GM13977 (cell line): ENCODE measurements around the gene LIMK2.
"Not testable (repeated sequence)": the region's sequence is repeated elsewhere in the genome, so short reads cannot be mapped to it uniquely, and the experiment has no call there.

Source experiments
- DNase-seq: peaks from one replicate; pipeline ENCODE4 v3.0.0; 2012; ENCODE audit warnings: low spot score
- in situ Hi-C: fragments of 300-500 bp; cut with MboI; formaldehyde crosslinking; loops from one replicate; pipeline ENCODE4 v1.12.0; 2022; ENCODE audit warnings: low sequenced_read_pairs, low pct_unique_long_range_greater_than_20kb, mixed read lengths, inconsistent platforms; ENCODE audit not compliant: unreplicated experiment
- TF ChIP-seq, protein P1 (sequence below): IDR thresholded peaks from 2 replicates; pipeline ENCODE4 v1.5.1; 2012; ENCODE audit warnings: mild to moderate bottlenecking, control low read depth; ENCODE audit not compliant: insufficient read depth; ENCODE audit errors: extremely low read depth, missing control alignments

The LIMK2 gene

DNA sequence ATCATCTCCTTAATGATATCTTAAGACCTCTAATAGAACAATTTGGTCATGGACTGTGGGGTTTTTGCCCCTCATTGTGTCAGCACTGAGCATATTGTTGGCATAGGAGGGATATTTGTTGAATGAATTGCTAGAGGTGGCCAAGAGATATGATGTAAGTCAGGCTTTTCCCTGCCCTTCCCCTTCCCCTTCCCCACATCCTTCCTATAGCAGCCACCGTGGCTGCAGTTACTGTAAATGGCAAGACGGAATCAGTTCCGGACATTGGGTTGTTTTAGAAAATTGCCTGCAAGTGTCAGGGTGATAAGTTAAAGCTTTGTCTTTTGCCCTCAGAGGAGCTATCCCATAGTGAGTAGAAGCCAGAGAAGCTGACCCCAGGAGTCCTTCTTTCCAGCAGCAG, 23.0 kb downstream of the LIMK2 start:
- no peak for DNase-seq
- TF ChIP-seq, protein P1, sequence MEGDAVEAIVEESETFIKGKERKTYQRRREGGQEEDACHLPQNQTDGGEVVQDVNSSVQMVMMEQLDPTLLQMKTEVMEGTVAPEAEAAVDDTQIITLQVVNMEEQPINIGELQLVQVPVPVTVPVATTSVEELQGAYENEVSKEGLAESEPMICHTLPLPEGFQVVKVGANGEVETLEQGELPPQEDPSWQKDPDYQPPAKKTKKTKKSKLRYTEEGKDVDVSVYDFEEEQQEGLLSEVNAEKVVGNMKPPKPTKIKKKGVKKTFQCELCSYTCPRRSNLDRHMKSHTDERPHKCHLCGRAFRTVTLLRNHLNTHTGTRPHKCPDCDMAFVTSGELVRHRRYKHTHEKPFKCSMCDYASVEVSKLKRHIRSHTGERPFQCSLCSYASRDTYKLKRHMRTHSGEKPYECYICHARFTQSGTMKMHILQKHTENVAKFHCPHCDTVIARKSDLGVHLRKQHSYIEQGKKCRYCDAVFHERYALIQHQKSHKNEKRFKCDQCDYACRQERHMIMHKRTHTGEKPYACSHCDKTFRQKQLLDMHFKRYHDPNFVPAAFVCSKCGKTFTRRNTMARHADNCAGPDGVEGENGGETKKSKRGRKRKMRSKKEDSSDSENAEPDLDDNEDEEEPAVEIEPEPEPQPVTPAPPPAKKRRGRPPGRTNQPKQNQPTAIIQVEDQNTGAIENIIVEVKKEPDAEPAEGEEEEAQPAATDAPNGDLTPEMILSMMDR = no peak
- in situ Hi-C loops = no loop called here

DNA sequence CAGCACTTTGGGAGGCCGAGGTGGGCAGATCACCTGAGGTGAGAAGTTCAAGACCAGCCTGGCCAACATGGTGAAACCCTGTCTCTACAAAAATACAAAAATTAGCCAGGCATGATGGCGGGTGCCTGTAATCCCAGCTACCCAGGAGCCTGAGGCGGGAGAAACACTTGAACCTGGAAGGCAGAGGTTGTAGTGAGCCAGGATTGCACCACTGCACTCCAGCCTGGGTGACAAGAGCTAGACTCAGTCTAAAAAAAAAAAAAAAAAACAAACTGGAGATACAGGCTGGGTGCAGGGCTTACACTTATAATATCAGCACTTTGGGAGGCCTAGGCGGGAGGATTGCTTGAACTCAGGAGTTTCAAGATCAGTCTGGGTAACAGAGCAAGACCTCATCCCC, 23.9 kb downstream of the LIMK2 start:
- in situ Hi-C loops, DNase-seq: not testable (repeated sequence)

DNA sequence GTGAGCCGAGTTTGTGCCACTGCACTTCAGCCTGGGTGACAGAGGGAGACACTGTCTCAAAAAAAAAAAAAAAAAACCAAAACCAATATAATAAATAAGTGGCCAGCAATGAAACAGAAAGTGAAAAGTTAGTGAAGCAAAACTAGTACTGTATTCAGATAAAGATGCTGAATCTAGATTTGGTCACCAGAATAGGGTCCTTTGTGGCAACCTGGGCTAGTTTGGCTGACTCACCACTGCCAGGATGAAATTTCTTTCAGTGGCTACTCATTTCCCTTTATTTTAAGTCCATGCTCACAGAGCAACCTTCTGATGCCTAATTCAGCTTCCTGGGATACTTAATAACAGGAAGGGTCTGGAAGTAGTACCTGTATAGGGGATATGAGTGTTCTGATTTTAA, 26.0 kb downstream of the LIMK2 start:
- in situ Hi-C loops = no loop called here
- TF ChIP-seq, protein P1 = no peak

GRCh38 chr22:31239771-31240370, 27.8 kb downstream of the LIMK2 start:
- no peak for DNase-seq
- TF ChIP-seq, protein P1 = no peak
- in situ Hi-C loops = no loop called here

More for the DNA sequence above, 26.0 kb downstream of the LIMK2 start:
- DNase-seq = peak; percentile 53

GRCh38 chr22:31241200-31241599, 29.1 kb downstream of the LIMK2 start:
- in situ Hi-C loops = no loop called here
- TF ChIP-seq, protein P1 = no peak

DNA sequence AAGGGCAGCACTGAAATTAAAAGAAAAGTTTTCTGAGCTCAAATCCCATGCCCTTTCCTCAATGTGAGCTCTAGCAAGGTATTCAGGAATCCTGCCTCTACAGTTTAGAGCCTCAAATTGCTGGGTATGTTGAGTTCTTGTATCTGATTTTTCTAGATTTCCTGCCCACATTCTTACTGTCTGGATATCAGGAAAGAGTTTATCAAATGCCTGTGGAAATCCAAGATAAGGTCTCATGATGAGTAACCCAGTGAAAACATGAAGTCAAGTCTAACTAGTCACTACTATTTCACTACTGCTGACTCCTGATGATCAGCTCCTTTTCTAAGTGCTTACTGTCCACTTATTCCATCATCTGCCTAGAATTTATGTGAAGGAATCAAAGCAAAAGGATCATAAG, 29.8 kb downstream of the LIMK2 start:
- TF ChIP-seq, protein P1 = no peak
- no peak for DNase-seq
- in situ Hi-C loops = no loop called here

More at GRCh38 chr22:31241200-31241599, 29.1 kb downstream of the LIMK2 start:
- no peak for DNase-seq

- in situ Hi-C loops = no loop called here
- DNase-seq = no peak
- TF ChIP-seq, protein P1 = no peak
Measured at GRCh38 chr22:31243339-31244045, 31.4 kb downstream of the LIMK2 start.
